Suprapubic skin (tissue), 4 donors: ENCODE results near the gene ISYNA1. TPM values are rescaled to one million over a fixed set of nuclear protein-coding genes. Genes with fewer than 3 reads are reported as not detected.

Experiments
- DNase-seq, 2 donors: peaks; one replicate each; pipeline ENCODE4 v3.0.0-alpha.2; 2019; ENCODE audit warnings: low spot score in 2 of 2
- H3K27ac ChIP-seq: fragments of 200-600 bp; sonication (generic); one replicate; pipeline ENCODE4 v1.5.1; 2019
- H3K27me3 ChIP-seq: fragments of 200-600 bp; sonication (generic); one replicate; pipeline ENCODE4 v1.5.1; 2019
- H3K36me3 ChIP-seq: fragments of 200-600 bp; sonication (generic); one replicate; pipeline ENCODE4 v1.5.1; 2019
- H3K4me1 ChIP-seq: fragments of 200-600 bp; sonication (generic); one replicate; pipeline ENCODE4 v1.5.1; 2019
- H3K4me3 ChIP-seq: fragments of 200-600 bp; sonication (generic); one replicate; pipeline ENCODE4 v1.5.1; 2019; ENCODE audit warnings: mild to moderate bottlenecking
- H3K9me3 ChIP-seq: fragments of 200-600 bp; sonication (generic); one replicate; pipeline ENCODE4 v1.5.1; 2019
- EP300 ChIP-seq: sonication (generic); formaldehyde crosslinking; IDR thresholded peaks from one replicate; pipeline ENCODE4 v1.6.1; 2017; ENCODE audit warnings: antibody characterized with exemption
- POLR2A ChIP-seq, 2 donors: fragments of 450-650 bp; IDR thresholded peaks; one replicate each; pipeline ENCODE4 v1.6.1; 2017; ENCODE audit warnings: antibody characterized with exemption in 2 of 2, mild to moderate bottlenecking in 2 of 2, moderate library complexity in 2 of 2
- POLR2AphosphoS5 ChIP-seq, 3 donors: sonication (generic); formaldehyde crosslinking; IDR thresholded peaks; one replicate each; pipeline ENCODE4 v1.6.1; 2017; ENCODE audit warnings: antibody characterized with exemption in 3 of 3
- WGBS: methylation state at CpG from one replicate; pipeline ENCODE4 v1.1.5; 2018; 5-methylcytosine and 5-hydroxymethylcytosine counted together
- total RNA-seq, 4 donors: library from RNA; depleted of rRNA; stranded (reverse); fragments of >200 nt; gene quantifications; one replicate each; pipeline ENCODE4 v1.1.0, GENCODE V29; 2016
- TF ChIP-seq, protein P1 (sequence below), 2 donors: fragments of 200-600 bp in 1 of 2; fragments of 450-650 bp in 1 of 2; sonication (generic) in 1 of 2; IDR thresholded peaks; one replicate each; pipeline ENCODE4 v1.5.1; 2016 to 2019; ENCODE audit warnings: antibody characterized with exemption in 2 of 2, mild to moderate bottlenecking in 1 of 2, moderate library complexity in 1 of 2

Gene ISYNA1
- total RNA-seq, 4 donors from 2014 or later: 7.9 to 27.6 (median 21.0) TPM

DNA sequence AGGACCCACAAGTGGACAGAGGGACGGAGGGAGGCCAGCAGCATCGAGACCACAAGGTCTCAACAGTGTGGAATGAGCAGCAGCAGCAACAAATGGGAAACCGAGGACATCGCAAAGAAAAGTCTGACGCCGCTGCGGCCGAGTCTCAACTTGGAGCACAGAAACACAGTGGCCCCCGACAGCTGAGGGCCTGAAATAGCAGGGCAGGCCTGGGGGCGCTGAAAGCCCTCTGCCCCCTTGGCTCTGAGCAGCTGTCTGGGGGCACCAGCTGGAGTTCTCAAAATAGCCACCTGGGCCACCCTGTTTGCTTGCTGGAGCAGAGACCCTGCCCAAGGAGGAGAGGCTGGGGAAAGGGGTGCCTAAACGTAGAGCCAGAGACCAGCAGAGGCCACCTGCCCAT lies 5.9 kb upstream of the ISYNA1 start:
- H3K36me3 ChIP-seq: peaks cover 51% of the 10 kb centered on the region

DNA sequence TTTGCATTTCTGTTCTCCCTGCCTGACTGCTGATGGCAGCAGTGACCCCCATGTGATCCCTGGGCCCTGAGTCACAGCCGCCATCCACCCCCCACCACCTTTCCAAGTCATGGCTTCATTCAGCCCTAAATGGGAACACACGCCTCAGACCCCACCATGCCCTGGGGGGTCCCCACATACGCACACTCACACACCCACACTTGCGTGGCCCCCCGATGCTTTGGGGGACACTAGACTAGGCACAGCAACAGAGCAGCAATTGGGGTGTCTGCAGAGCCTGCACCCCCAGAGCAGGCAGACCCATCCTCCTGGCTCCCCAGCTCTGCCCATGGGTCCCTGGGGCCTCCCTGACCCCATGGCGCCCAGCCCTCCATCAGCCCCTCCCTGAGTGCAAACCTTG lies 5.5 kb upstream of the ISYNA1 start:
- 81% methylated on average over 6 of the region's 6 CpGs for WGBS
- Histone ChIP-seq H3K4me3 (no peak overlapping the region), H3K9me3 (no peaks in the 10 kb centered on the region), H3K27ac (no peak overlapping the region), H3K36me3 (peaks cover 46% of the 10 kb centered on the region), H3K4me1 (peaks cover 21% of the 10 kb centered on the region), H3K27me3 (no peaks in the 10 kb centered on the region)
- no peak for TF ChIP-seq POLR2A (IDR thresholded peaks at IDR 0.05)
- no peak for TF ChIP-seq POLR2AphosphoS5 (IDR thresholded peaks at IDR 0.05)
- TF ChIP-seq EP300: no peak
- TF ChIP-seq, protein P1, sequence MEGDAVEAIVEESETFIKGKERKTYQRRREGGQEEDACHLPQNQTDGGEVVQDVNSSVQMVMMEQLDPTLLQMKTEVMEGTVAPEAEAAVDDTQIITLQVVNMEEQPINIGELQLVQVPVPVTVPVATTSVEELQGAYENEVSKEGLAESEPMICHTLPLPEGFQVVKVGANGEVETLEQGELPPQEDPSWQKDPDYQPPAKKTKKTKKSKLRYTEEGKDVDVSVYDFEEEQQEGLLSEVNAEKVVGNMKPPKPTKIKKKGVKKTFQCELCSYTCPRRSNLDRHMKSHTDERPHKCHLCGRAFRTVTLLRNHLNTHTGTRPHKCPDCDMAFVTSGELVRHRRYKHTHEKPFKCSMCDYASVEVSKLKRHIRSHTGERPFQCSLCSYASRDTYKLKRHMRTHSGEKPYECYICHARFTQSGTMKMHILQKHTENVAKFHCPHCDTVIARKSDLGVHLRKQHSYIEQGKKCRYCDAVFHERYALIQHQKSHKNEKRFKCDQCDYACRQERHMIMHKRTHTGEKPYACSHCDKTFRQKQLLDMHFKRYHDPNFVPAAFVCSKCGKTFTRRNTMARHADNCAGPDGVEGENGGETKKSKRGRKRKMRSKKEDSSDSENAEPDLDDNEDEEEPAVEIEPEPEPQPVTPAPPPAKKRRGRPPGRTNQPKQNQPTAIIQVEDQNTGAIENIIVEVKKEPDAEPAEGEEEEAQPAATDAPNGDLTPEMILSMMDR (IDR thresholded peaks at IDR 0.05): no peak
- DNase-seq: no peak

More for the DNA sequence above, 5.9 kb upstream of the ISYNA1 start:
- peaks cover 17% of the 10 kb centered on the region for H3K4me1 ChIP-seq
- H3K4me3 ChIP-seq: no peak overlapping the region
- H3K27me3 ChIP-seq: no peaks in the 10 kb centered on the region
- DNase-seq: no peak
- H3K27ac ChIP-seq: no peak overlapping the region
- WGBS: 89% methylated on average over 11 of the region's 11 CpGs
- H3K9me3 ChIP-seq: no peaks in the 10 kb centered on the region
- TF ChIP-seq EP300: no peak
- TF ChIP-seq, protein P1 (IDR thresholded peaks at IDR 0.05): no peak
- no peak for TF ChIP-seq POLR2AphosphoS5 (IDR thresholded peaks at IDR 0.05)
- no peak for TF ChIP-seq POLR2A (IDR thresholded peaks at IDR 0.05)

DNA sequence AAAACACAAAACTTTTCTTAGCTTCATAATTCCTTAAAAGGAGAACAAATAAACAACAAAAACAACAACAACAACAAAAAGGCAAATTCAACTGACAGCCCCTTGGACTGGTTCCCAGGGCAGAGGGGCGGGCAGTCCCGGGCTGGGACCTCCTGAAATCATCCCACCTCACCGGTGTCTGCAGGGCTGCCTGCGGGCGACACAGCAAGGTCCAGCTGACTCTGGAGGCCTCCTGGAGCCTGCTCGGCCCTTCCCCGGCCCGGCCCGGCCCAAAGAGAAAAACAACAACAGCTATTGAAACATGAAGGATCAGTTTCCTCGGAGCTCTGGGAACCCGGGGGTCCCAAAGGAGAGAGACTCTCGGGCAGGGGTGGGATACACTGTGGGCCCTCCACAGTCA lies 5.0 kb upstream of the ISYNA1 start:
- WGBS: 80% methylated on average over 9 of the region's 12 CpGs
- Histone ChIP-seq H3K27ac (no peak overlapping the region), H3K27me3 (no peaks in the 10 kb centered on the region), H3K9me3 (no peaks in the 10 kb centered on the region), H3K36me3 (peaks cover 42% of the 10 kb centered on the region), H3K4me3 (no peak overlapping the region), H3K4me1 (peaks cover 26% of the 10 kb centered on the region)
- DNase-seq: no peak
- no peak for TF ChIP-seq EP300
- TF ChIP-seq, protein P1 (IDR thresholded peaks at IDR 0.05): no peak
- TF ChIP-seq POLR2AphosphoS5 (IDR thresholded peaks at IDR 0.05): no peak
- no peak for TF ChIP-seq POLR2A (IDR thresholded peaks at IDR 0.05)

DNA sequence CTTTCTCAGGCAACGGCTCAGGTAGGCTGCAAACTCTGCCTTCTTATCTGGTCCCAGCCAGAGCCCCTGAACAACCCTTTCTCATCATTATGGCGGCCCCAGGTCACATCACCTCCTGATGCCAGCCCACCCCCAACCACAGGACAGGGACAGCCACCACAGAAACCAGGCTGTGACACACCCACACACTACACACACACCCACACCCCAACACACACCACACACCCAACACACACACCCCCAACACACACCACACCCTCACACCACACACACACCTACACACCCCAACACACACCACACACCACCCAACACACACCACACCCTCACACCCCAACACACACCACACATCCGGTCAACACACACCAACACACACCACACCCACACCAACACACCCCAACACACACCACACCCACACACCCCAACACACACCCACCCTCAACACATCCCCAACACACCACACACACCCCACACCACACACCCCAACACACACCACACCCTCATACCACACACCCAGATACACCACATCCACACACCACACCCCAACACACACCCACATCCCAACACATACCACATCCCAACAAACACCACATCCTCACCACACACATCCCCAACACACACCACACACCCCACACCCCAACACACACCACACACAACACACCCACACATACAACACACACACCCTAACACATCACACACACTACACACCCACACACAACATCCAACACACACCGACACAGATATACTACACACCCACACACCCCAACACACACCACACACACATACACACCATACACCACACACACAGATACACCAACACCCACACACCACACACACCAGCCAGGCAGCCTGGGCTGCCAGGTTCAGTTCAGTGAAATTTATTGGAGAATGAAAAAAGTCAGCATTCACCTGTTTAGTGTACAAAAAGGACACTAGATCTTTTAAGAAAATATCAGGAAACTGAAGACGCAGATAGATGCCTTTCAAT lies 4.2 kb upstream of the ISYNA1 start:
- H3K36me3 ChIP-seq: peaks cover 37% of the 10 kb centered on the region
- H3K4me3 ChIP-seq: no peak overlapping the region
- H3K27me3 ChIP-seq: no peaks in the 10 kb centered on the region
- no peak for DNase-seq
- no peak overlapping the region for H3K27ac ChIP-seq
- no peaks in the 10 kb centered on the region for H3K9me3 ChIP-seq
- 67% methylated on average over 5 of the region's 5 CpGs for WGBS
- peaks cover 34% of the 10 kb centered on the region for H3K4me1 ChIP-seq
- TF ChIP-seq POLR2AphosphoS5 (IDR thresholded peaks at IDR 0.05) (no peak), EP300 (no peak), POLR2A (IDR thresholded peaks at IDR 0.05) (no peak)
- TF ChIP-seq, protein P1 (IDR thresholded peaks at IDR 0.05): no peak
